A673 (cell line): ENCODE measurements around the gene HNRNPA3.

Experiments used
- CTCF ChIP-seq: fragments of 300-800, 200-600 bp; sonication (generic); conservative IDR thresholded peaks from 2 replicates; pipeline ENCODE4 v1.5.1; 2017; ENCODE audit warnings: low read depth, mild to moderate bottlenecking, antibody characterized with exemption, low read length, moderate library complexity, mixed read lengths
- EZH2 ChIP-seq: fragments of 200-600 bp; sonication (generic); IDR thresholded peaks from 2 replicates; pipeline ENCODE4 v1.6.1; 2017; ENCODE audit warnings: borderline replicate concordance, low read depth, mild to moderate bottlenecking, mixed read lengths, antibody characterized with exemption, low read length; ENCODE audit not compliant: poor library complexity, severe bottlenecking

GRCh38 chr2:177272765-177273164, 60.2 kb downstream of the HNRNPA3 start:
- TF ChIP-seq CTCF = no peak
- no peak for TF ChIP-seq EZH2
